ENCODE measurements around the gene SLX4IP.

The SLX4IP gene

DNA sequence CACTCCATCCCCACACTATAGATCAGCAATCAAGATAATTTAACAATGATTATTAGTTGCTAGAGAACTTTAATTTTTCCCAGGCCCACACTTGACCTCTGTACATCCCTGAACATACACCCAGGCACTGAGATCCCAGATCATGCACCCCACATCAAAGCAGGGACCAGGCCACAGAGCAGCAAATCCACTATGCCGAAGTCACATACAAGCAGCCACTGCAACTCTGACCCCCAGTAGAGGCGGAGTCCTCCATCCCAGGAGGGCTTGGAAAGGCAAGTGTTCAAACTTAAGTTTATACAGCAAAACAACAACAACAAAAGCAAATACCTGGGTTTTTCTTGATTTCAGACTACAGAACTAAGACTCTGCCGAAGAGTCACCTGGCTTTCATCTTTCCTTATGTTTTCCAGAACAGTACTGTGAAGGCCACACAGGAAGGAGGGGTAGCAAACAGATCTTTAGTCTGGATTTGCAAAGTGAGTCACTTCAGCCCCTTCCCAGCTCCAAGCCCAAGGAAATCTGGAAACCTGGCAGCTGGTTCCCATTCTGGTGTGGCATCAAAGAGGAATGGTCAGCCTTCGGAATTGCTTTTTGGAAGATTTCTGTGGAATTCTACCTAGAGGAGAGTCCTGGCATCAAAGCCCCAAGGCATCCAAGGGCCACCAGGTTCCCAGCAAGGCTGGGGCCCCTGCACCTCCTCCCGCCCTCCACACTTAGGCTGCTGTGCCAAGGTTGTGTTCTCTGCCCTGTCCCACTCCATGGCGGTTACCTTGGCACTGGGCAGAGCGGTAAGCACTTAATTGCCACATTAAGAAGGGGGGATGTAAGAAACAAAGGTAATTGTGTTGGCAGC lies 231.3 kb downstream of the SLX4IP start:
- no peak for DNase-seq (ENCODE audit: low read depth)

DNA sequence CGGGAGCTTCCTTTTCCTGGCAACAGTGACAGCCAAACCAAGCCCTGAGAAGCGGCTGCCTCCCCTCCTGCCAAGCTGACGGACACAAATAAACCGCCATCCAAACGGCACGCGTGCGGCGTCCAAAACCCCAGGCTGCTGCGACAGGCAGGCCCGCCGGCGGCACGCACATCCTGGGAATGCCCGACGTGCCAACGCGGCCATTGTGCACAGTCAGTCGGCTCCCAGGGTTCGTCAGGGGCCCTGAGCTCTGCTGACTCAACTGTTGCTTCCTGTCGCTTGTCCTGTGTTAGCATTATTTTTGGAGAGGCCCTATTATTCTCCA lies 231.9 kb downstream of the SLX4IP start:
- no peak for DNase-seq (ENCODE audit: low read depth)

DNA sequence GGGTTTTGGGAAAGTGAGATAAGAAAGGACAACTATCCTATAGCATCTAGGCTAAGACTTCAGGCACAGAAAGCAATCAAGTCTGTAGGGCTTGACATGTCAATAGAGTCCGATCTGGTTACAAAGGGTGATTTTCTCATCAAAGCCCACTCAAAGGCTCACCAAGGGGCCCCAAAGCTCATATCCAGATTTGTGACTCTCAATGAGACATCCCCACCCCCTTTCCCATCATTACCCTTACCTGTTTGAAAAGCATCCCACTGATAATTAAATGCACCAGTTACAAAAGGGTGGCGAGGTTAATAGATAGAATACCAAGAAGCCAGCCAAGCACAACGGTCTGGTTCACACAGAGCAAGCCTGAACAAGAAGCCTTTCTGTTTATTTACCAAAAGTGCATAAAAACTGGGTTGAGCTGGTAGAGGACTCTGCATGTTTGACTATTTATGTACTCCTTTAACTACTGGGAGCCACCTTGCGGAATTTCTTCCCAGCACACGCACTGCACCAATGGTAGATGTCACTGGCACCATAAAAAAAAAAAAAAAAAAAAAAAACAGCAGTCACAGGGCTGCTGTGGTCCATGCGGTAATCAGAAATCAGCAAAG lies 232.6 kb downstream of the SLX4IP start:
- no peak for DNase-seq (ENCODE audit: low read depth)

DNA sequence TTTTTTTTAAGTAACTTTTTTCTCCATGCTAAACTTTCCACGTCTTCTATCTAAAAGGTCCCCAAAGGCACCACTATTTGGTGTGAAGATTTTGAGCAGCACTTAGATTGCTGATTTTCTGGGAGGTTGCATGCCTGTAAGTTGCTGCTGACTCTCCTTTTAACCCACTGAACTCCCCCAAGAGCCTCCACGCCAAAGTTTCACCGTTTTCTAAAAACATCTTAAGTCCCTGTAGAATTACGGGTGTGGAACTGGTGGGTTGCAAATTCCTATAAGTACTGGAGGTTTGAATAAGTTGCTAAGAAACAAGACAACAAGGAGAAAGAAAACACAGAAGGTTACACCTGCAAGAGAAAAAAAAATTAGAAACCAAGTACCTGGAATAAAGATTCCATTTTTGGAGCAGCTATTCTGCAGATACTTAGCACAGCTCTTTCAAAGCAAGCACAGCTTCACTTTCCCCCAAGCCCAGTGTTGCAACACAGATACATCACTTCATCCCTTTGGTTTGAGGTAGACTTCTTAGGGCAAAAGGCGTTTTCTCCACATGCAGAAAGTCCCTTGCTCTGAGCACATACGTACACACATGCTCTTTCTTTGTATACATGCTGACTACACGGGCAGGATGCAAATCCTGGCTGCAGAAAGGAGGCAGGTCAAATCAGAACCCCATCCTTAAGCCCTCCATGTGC lies 233.7 kb downstream of the SLX4IP start:
- DNase-seq (ENCODE audit: low read depth): no peak

DNA sequence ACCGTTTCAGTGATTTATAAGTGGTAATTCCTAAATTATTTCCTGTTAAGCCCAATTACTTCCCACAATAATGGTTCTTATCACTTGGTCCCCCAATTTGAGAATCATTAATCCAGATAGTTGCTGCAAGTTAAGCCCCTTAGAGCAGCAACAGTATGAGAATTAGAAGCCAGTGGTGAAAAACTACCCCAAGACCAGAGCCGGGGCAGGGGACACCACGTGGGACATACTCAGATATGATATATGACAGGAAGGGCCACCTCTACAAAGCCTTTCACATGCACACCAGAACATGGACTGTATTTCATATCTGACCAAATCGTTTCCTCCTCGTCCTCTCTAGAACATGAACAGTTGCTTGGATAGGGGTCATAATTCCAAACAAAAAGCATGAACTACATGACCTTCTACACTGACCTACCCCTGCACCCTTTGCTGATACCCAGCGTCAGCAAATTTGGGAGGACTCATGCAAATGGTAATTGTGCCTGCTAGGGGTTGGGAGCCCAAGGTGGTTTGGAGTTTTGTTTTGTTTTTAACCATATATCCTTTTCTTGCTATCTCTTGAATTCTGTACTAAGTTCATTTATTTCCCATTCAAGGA lies 234.8 kb downstream of the SLX4IP start:
- DNase-seq (ENCODE audit: low read depth): no peak

DNA sequence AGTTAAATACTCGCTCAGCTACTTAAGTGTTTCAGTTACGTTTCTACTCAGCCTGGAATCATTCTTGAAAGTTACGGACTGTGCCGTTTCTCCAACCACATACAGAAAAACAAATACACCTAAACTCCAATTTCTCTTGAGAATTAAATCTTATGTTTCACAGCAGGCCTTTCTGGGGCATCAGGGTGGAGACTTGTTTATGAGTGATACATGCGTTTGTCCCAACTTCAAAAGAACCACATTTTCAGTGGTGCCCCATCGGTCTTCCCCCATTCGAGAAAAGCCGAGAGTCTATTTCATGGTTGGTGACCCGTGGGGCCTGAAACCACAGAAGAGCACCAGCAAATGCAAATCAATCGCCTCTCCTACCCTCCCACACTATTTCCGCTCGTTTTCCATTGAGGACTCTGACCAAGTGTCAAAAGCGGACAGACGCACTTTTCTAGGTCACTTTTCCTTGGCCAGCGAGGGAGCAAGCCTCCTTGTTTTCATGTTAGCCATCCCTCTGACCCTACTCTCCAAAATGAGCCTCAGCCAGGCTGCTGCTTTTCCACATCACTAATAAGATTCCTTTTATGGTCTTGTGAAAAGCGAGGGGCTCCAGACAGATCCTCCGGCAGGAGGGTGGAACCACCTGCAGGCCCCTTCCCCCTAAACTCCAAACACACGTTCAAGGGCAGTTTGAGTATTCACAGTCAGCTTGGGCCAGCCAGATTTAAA lies 235.6 kb downstream of the SLX4IP start:
- DNase-seq (ENCODE audit: low read depth): no peak

DNA sequence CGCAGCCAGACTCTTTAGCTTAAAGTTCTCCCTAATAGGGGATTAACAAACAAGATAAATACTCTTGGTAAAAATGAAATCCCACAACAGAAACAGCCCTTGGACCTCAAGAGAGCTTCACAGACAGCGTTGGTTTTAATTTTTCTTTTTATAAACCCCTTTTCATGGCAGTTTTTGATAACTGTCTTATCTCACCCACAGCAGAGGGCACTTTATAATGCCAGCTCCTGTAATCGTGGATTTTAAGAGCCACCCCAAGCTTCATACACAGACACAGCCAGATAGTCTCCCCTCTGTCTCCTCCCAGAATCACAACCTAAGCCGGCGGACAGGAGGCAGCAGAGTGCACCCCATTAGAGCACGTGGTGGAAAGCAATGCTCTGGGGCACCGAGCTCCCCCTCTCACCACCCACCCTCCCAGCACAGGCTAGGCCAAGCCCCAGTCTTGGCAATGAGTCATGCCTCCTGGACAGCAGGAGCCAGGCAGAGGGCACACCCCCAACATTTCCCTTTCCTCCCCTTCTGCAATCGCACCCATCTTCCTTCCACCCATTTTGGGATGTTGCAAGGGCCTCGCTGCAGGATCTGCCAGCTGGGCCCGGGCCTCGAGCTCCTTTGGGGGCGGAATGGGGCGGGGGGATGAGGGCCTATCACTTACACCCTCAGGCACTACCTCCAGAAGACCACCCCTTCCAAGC lies 236.3 kb downstream of the SLX4IP start:
- no peak for DNase-seq (ENCODE audit: low read depth)

DNA sequence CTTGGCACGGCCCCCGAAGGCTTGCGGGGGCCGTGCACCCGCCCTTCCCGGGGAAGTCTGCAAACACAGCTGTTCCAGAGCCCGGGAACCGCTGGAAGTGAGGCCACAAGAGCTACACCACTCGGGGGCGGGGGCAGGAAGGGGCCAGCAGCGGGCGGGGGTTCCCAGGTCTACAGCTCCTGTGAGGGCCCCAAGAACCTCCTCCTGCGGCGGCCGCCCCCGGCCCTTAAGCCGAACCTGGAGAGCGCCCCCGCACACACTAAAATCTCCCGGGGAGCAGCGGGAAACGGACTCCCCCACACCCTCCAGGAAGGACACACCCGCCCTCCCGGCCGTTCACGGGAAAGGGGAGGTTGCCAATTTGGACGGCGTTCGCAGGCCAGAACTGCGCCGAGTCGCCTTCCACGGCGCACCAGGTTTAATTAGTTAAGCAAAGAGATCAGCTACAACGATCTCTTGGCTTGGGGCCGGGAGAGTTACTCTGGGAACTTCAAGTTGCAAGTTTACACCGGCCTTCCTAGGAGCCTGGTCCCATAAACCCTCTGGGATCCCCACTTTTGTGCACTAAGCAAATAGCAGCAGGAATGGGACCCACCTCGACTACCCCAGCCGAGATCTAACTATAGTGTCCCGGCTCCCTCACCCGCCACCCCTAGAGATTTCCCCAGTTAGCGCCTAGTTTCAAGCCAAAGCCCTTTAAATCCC lies 237.0 kb downstream of the SLX4IP start:
- no peak for DNase-seq (ENCODE audit: low read depth)

DNA sequence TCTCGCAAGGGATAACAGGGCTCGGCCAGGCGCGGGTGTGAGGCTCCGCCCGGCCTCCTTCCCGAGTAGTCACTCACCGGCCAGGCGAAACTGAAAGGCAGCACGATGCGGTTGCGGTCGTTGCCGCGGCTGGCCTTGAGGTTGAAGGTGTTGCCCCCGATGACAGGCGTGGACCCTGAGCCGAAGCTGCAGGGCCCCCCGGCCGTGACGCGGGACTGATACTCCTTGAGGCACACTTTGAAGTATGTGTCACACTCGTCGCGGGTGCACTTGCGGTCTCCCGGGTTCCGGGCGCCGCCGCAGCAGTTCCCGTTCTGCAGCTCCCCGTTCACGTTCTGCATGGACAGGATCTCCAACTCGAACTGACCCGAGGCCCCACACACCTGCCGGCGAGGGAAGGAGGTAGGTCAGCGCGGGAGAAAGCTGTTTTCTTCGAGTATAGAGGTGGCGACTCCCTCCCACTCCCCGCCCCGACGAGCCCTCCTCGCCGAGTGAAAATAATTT lies 237.6 kb downstream of the SLX4IP start:
- peak; percentile 13 for DNase-seq (ENCODE audit: low read depth)

DNA sequence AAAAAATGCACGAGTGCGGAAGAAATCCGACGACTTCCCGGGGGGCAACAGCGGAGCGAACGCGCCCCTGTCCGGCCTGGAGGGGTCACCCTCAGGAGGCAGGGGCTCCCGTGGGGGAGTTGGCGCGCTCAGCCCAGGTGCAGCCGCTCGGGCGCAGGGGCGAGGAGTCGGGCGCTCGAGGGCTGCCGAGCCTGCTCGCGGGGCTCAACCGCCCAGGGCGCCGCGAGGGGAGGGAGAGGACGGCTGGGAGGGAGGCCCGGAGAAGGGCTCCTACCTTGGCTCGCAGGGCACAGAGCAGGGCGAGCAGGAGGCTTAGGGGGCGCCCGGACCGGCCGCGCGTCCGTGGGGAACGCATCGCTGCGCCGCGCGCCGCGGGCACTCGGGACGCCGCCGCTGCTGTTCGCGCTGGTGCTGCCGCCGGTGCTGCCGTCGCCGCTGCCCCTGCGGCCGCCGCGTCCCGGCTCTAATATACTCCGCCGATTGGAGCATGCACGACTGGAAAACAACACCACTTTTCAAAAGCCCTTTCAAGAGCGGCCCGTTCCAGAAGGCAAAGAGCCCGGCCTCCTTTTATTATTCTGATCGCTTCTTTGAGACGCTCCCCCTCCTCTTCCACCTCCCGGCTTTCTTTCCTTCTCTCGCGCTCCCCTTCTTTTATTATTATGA lies 238.2 kb downstream of the SLX4IP start:
- no peak for DNase-seq (ENCODE audit: low read depth)

DNA sequence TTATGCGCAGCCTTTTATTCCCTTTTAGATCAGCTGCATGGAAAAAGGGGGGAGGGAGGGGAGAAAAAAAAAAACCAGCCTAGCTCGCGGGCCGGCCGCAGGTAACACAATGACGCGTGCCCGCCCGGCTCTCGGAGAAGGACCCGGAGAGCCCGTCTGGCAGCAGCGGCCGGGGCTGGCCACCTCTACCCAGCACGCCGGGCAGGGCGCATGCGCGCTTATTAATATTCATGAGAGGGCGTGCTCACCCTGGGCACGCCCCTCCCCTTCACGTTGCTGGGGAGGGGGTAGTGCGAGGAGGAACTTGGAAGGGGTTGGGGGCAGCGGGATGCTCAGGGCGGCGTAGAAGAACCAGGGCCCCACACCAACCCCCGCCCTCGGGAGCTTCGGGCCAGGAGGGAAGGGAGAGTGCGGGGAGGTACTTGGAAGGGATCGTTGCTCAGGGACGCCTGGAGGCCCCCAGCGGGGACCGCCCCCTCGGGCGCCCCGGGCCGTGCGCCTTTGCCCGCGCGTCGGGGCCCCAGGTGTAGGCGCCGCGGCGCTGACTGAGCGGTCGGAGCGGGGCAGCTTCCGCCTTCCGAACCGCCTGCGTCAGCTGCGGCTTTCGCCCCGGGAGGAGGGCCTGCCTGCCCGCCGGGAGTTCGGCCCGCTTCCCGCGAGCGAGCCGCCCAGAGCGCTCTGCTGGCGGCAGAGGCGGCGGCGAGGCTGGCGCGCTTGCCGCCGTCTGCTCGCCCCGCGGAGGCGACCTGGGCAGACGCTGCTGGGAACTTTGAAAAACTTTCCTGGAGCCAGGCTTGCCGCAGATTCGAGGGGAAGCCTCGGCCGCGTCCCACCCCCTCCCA lies 239.0 kb downstream of the SLX4IP start, which contains the start of gene JAG1:
Gene JAG1 (minus strand): TSS at position 158 of the 842 bp plus-strand sequence. CDS start 469 bp downstream, outside the sequence.
- peak; percentile 39 for DNase-seq (ENCODE audit: low read depth)

DNA sequence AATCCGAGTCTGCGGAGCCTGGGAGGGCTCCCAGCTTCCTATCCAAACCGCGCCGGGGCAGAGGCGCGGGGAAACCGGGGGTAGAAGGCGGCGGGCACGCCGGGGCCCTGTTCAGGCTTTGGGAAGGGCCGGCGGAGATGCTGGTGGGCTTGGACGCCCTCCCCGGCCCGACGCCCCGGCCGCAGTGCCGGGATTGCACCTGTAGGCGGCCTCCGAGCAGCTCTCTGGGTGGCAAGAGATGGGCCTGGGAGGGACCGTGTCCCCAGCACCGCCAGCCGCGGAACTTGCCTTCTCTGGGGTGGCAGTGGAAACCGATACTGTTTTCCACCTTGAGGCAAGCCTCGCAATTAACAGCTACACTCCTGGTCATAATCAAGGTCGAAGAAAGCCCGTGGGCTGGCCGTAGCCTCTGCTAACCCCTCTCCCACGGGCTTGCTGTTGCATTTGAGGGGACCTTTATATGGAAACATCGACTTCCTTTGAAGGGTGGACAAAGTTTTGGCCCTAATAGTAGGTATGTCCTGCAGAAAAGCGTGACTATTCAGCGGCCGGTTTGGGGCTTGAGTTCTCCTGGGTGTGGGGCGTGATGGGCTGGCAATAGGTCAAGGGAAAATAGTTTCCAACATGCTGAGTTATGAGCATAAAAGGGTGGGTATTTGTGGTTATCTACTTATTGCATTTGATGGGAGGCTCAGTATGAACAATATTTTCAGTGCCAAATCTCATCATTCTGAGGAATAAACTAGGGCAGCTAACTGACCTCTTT lies 239.8 kb downstream of the SLX4IP start:
- DNase-seq (ENCODE audit: low read depth): peak; percentile 16

DNA sequence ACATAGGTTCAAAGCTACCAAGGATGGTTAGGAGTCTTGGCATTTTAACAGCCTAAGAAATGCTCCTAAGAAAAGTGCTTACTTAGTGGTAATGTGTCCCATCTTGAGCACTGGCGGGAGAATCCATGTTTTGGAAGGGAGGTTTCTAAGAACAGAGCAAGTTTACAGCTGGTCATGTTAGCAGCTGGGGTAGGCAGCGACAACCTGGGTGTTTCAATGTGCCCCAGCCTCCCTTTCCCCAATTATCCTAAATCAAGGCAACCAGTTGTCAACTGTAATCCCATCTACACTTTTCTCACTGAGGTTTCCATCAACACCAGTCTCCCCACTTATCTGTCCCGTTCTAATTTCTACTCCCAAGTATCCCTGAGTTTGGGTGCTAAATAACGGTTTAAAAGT lies 240.3 kb downstream of the SLX4IP start:
- DNase-seq (ENCODE audit: low read depth): no peak

DNA sequence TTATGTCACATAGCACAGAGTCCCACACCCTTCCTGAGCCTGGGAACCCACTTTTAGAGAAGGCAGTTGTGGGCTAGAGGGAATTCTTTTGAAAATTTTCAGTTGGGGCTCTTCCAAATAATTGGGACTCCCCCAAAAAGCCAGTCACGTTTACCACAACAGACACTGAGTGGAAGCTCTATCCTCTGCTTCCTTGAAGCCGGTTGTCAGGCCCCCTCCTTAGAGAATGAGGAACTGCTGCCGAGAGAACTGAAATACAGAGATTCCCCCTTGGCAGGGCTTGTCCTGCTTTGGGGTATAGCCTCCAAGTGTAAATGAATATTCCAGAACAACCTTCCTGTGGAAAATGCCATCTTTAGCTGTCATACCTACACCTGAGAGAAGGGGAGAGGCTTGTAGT lies 241.4 kb downstream of the SLX4IP start:
- no peak for DNase-seq (ENCODE audit: low read depth)

Measured in activated T-cell treated with anti-CD3 and anti-CD28 coated beads for 24 hours (primary cell).